ENCODE results near the gene DIRAS1. TPM values are rescaled to one million over a fixed set of nuclear protein-coding genes. Genes with fewer than 3 reads are reported as not detected.
"Not testable (repeated sequence)": the region's sequence is repeated elsewhere in the genome, so short reads cannot be mapped to it uniquely, and the experiment has no call there.

The DIRAS1 gene
- total RNA-seq, 2 donors from 2014 or later = 3.8 to 24.6 TPM

GRCh38 chr19:2679439-2679838 lies 41.7 kb downstream of the DIRAS1 start:
- Histone ChIP-seq H3K36me3 (no peaks in the 10 kb centered on the region), H3K27me3 (replicated peaks; ENCODE audit: insufficient read depth) (no peaks in the 10 kb centered on the region), H3K9me3 (no peaks in the 10 kb centered on the region), H3K4me3 (no peak overlapping the region), H3K4me1 (replicated peaks) (no peaks in the 10 kb centered on the region), H3K27ac (no peak overlapping the region)
- intact Hi-C loops (cut with DNase I) = no loop called here
- TF ChIP-seq CTCF (IDR thresholded peaks at IDR 0.05) (no peak), POLR2AphosphoS5 (IDR thresholded peaks at IDR 0.05) (peak; percentile 43)
- DNase-seq (ENCODE audit: low spot score) = no peak
- WGBS = 93% methylated on average over 2 of the region's 2 CpGs

GRCh38 chr19:2678948-2679347 lies 42.2 kb downstream of the DIRAS1 start:
- DNase-seq (ENCODE audit: low spot score); H3K27ac ChIP-seq; H3K36me3 ChIP-seq; H3K9me3 ChIP-seq; H3K27me3 ChIP-seq (replicated peaks; ENCODE audit: insufficient read depth); H3K4me3 ChIP-seq; intact Hi-C loops (cut with DNase I); H3K4me1 ChIP-seq (replicated peaks): not testable (repeated sequence)
- 94% methylated on average over 5 of the region's 5 CpGs for WGBS

- no peak overlapping the region for H3K4me3 ChIP-seq
- H3K4me1 ChIP-seq (replicated peaks) = no peaks in the 10 kb centered on the region
- no peaks in the 10 kb centered on the region for H3K9me3 ChIP-seq
- H3K27ac ChIP-seq = no peak overlapping the region
- intact Hi-C loops (cut with DNase I) = no loop called here
- H3K27me3 ChIP-seq (replicated peaks; ENCODE audit: insufficient read depth) = no peaks in the 10 kb centered on the region
- no peak for TF ChIP-seq POLR2A (IDR thresholded peaks at IDR 0.05)
- TF ChIP-seq CTCF (IDR thresholded peaks at IDR 0.05) = no peak
- peak; percentile 47 for TF ChIP-seq POLR2AphosphoS5 (IDR thresholded peaks at IDR 0.05)
- WGBS = 77% methylated on average over 8 of the region's 8 CpGs
- H3K36me3 ChIP-seq = no peaks in the 10 kb centered on the region
- DNase-seq (ENCODE audit: low spot score) = no peak
Observed at GRCh38 chr19:2678044-2678671, 43.0 kb downstream of the DIRAS1 start.

- peak overlapping the region in 1 of 2 donors; percentile 24 for H3K27ac ChIP-seq
- 74% methylated on average over 12 of the region's 12 CpGs for WGBS
- TF ChIP-seq POLR2A (IDR thresholded peaks at IDR 0.05) (no peak), CTCF (IDR thresholded peaks at IDR 0.05) (no peak), POLR2AphosphoS5 (IDR thresholded peaks at IDR 0.05) (no peak)
- DNase-seq (ENCODE audit: low spot score) = no peak
- no peaks in the 10 kb centered on the region for H3K4me1 ChIP-seq (replicated peaks)
- intact Hi-C loops (cut with DNase I) = no loop called here
- H3K27me3 ChIP-seq (replicated peaks; ENCODE audit: insufficient read depth) = no peaks in the 10 kb centered on the region
- no peak overlapping the region for H3K4me3 ChIP-seq
- no peaks in the 10 kb centered on the region for H3K36me3 ChIP-seq
- no peaks in the 10 kb centered on the region for H3K9me3 ChIP-seq
Observed at GRCh38 chr19:2676823-2677222, 44.3 kb downstream of the DIRAS1 start.

- intact Hi-C loops (cut with DNase I) = loop anchor here (2.0 kb wide), 1 partner anchor 19 kb away; no protein-coding TSS in a partner anchor
- TF ChIP-seq POLR2A (IDR thresholded peaks at IDR 0.05) (no peak), POLR2AphosphoS5 (IDR thresholded peaks at IDR 0.05) (no peak), CTCF (IDR thresholded peaks at IDR 0.05) (no peak)
- H3K4me1 ChIP-seq (replicated peaks) = no peaks in the 10 kb centered on the region
- no peaks in the 10 kb centered on the region for H3K36me3 ChIP-seq
- no peak overlapping the region for H3K4me3 ChIP-seq
- H3K27ac ChIP-seq = peak overlapping the region in 1 of 2 donors; percentile 24
- H3K9me3 ChIP-seq = no peaks in the 10 kb centered on the region
- DNase-seq (ENCODE audit: low spot score) = no peak
- WGBS = 36% methylated on average over 11 of the region's 11 CpGs
- H3K27me3 ChIP-seq (replicated peaks; ENCODE audit: insufficient read depth) = no peaks in the 10 kb centered on the region
Observed at GRCh38 chr19:2675892-2676291, 45.3 kb downstream of the DIRAS1 start.

Data from prostate gland (tissue), 2 donors.